HCT116 (cell line): ENCODE results near the gene SGF29.

Experiments
- ATF3 ChIP-seq: IDR thresholded peaks from 2 replicates; pipeline ENCODE4 v1.6.1; 2012
- CTCF ChIP-seq, 3 experiments: fragments of 200-600 bp in 1 of 3; sonication (generic) in 1 of 3; IDR thresholded peaks in 2 of 3; conservative IDR thresholded peaks in 1 of 3; 2 replicates each; pipeline ENCODE4 v1.5.1; 2012 to 2017; ENCODE audit warnings: low read depth in 2 of 3, low read length in 2 of 3, antibody characterized with exemption in 1 of 3, borderline replicate concordance in 1 of 3, control low read depth in 1 of 3, mild to moderate bottlenecking in 1 of 3, mixed read lengths in 1 of 3, mixed run types in 1 of 3, moderate library complexity in 1 of 3; ENCODE audit not compliant: insufficient read depth in 1 of 3
- EZH2 ChIP-seq: fragments of 200-600 bp; sonication (generic); IDR thresholded peaks from 2 replicates; pipeline ENCODE4 v1.6.1; 2017; ENCODE audit warnings: antibody characterized with exemption, mixed run types
- EZH2phosphoT487 ChIP-seq: fragments of 200-600 bp; IDR thresholded peaks from 2 replicates; pipeline ENCODE4 v1.6.1; 2018; ENCODE audit warnings: antibody characterized with exemption, borderline replicate concordance
- MAX ChIP-seq: IDR thresholded peaks from 2 replicates; pipeline ENCODE4 v1.6.1; 2012
- POLR2A ChIP-seq: IDR thresholded peaks from 2 replicates; pipeline ENCODE4 v1.7.0; 2011; ENCODE audit warnings: borderline replicate concordance; ENCODE audit not compliant: insufficient read depth, insufficient read length; ENCODE audit errors: extremely low read depth
- POLR2AphosphoS5 ChIP-seq: IDR thresholded peaks from 2 replicates; pipeline ENCODE4 v1.6.1; 2011; ENCODE audit warnings: mild to moderate bottlenecking, low read depth, low read length, moderate library complexity
- RAD21 ChIP-seq: IDR thresholded peaks from 2 replicates; pipeline ENCODE4 v1.6.1; 2012; ENCODE audit warnings: low read depth, mild to moderate bottlenecking
- REST ChIP-seq: IDR thresholded peaks from 2 replicates; pipeline ENCODE4 v1.6.1; 2012; ENCODE audit warnings: low read depth
- SIN3A ChIP-seq: IDR thresholded peaks from 2 replicates; pipeline ENCODE4 v1.6.1; 2012; ENCODE audit warnings: low read depth
- SP1 ChIP-seq: IDR thresholded peaks from 2 replicates; pipeline ENCODE4 v1.6.1; 2012; ENCODE audit warnings: low read depth
- TCF7L2 ChIP-seq: IDR thresholded peaks from 2 replicates; pipeline ENCODE4 v1.7.0; 2011; ENCODE audit warnings: borderline replicate concordance, inconsistent platforms; ENCODE audit not compliant: insufficient read depth, insufficient read length; ENCODE audit errors: extremely low read depth
- ZFX ChIP-seq: fragments of 450-650 bp; IDR thresholded peaks from 2 replicates; pipeline ENCODE4 v1.6.1; 2017

GRCh38 chr16:28540346-28540745, 13.4 kb upstream of the SGF29 start:
- TF ChIP-seq EZH2 (no peak), EZH2phosphoT487 (no peak), CTCF (IDR thresholded peaks at IDR 0.05 in 2 of 3, conservative IDR thresholded peaks at IDR 0.05 in 1 of 3; ENCODE audit: borderline replicate concordance in 1 of 3, insufficient read depth in 1 of 3, low read depth in 2 of 3, low read length in 2 of 3) (no peak), SP1 (no peak), POLR2A (no peak), POLR2AphosphoS5 (no peak), ATF3 (no peak), SIN3A (no peak), RAD21 (no peak), MAX (no peak), REST (no peak), ZFX (no peak), TCF7L2 (no peak)
